SHP77 treated with DMSO at 0.1 percent for 48 hours (cell line): ENCODE measurements around the gene MTFP1.
A peak's percentile ranks its signal among the peaks of the same experiment; 100 is the strongest.
"Not testable (repeated sequence)": the region's sequence is repeated elsewhere in the genome, so short reads cannot be mapped to it uniquely, and the experiment has no call there.

Experiments
- DNase-seq: peaks from one replicate; lab custom pipeline; 2025; lab: John Stamatoyannopoulos, UW

The MTFP1 gene

DNA sequence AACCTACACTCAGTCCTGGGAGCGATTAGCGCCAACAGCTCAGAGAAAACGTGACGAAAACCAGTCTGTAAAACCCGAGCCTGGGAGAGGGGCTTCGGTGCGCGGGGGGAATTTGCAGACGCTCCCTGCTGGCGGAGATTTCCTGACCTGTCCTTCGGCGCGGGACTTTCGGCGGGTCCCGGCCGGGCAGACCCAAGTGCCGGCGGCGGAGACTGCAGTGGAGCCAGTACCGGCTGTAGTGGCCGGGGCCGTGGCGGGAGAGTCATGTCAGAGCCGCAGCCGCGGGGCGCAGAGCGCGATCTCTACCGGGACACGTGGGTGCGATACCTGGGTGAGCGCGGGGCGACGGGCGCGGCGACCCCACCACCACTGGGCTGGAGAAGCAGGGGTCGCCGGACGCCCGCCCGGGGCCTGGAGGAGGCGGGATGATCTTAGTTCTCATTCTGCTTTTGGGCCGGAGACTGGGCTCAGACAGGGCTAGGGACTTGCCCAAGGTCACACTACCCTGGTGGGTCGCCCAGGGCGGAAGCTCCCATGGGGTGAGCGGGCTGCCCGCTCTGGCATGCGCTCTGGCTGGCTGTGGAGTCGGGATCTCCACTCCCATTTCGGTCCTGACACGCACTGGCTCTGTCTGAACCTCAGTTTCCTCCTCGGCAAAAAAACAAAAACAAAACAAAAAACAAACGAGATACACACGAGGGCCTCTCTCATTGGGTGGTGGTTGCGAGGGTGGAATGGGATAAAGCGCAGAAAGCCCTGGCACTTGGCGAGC is at the start of gene MTFP1:
MTFP1 (plus strand) TSS at position 153 of the 772 bp plus-strand sequence; CDS start at position 265, 112 bp downstream.
- peak; percentile 42 for DNase-seq

- no peak for DNase-seq
Measured at GRCh38 chr22:30380011-30380410, 45.6 kb upstream of the MTFP1 start.

GRCh38 chr22:30381264-30381663 is 44.3 kb upstream of the MTFP1 start:
- DNase-seq = no peak

DNA sequence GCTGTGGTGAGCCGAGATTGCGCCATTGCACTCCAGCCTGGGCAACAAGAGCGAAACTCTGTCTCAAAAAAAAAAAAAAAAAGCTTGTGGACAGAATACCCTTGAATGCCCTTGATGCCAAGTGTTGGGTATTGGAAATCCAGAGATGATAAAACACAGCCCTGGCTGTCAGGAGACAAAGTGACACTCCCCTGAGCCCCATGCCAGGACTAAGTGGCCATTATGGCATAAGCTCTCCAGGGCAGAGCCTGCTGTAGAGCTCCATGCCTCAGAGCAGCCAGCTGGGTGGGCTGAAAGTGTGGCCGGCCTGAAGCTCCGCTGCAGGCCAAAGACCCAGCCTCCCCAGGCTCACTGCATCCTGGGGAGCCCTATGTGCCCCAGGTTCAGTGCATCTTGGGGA is 43.2 kb upstream of the MTFP1 start:
- DNase-seq = no peak

DNA sequence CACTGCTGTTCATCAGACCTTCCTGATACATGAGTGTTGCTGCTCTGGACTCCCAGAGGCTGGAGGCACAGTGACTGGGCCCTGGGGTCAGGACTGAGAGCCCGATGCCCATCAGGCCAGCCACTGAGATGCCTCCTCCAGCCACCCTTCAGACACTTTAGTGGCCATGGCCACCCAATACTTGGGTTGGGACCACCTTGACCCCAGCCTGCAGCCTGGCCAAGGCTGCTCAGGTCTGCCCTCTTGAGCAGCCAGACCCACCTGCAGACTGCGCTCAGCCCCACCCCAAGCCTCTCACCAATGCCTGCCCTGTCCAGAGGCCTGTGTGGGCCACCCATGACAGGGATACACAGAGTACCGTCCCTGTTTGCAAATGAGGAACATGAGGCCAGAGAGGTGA is 42.5 kb upstream of the MTFP1 start:
- DNase-seq = no peak

DNA sequence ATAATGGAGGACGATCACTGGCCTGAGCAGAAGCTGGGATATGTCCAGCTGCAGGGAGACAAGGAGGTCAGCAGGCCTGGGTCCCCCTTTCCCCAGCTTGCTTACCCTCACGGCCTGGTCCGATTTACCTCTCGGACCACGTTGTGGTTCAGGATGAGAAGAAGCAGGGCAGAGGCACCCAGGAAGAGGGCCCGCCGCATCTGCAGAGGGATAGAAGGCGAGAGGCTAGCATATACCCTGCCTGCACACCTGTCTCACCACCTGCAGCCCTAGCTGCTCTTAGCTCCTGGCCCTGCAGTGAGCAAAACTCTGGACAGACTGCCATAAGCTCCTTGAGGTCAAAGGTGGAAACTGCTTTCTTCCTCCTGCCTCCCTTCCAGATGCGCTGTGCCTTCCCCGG is 39.6 kb upstream of the MTFP1 start:
- no peak for DNase-seq

GRCh38 chr22:30386608-30386959 is 39.0 kb upstream of the MTFP1 start:
- no peak for DNase-seq

DNA sequence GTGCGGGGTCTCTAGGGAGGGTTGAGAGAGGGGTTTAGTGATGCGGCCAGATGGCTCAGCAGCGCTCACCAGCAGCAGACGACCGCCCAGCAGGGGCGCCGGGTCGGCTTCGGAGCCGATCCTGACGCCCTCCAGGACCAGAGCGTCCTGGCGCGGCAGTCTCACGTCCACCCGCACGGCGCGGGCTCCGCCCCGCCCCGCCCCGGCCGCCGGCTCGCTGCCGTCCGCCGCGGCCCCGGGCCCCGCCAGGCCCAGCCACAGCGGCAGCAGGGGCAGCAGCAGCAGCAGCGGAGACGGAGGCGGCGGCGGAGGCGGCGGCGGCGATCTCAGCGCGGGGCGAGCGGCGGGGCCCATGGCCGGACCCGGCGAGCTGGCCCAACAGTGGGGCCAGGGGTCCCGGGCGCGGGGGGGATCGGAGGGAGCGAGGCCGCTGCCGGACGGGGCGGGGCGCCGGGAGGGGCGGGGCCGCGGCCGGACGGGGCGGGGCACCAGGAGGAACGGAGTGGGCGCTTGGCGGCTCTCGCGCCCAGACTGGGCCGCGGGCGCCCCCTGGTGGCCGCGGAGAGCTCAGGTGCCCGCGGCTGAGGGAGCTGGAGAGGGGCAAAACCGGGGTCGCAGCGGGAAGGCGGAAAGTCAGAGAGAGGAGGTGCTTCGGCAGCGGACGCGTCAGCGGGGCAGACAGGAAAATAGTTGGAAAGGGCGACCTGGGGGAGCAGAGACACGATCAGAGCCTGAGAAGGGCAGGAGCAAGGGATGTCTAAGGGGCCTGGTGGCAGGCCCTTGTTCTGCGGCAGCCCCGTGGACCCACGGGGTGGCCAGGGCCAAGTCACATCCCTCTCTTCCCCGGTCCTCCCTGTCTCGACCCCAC is 38.4 kb upstream of the MTFP1 start, which contains the start of gene RNF215:
RNF215 (minus strand) TSS at position 452 of the 868 bp plus-strand sequence; CDS start at position 354, 98 bp downstream.
- no peak for DNase-seq

GRCh38 chr22:30390974-30391691 is 34.4 kb upstream of the MTFP1 start:
- DNase-seq = peak; percentile 50

DNA sequence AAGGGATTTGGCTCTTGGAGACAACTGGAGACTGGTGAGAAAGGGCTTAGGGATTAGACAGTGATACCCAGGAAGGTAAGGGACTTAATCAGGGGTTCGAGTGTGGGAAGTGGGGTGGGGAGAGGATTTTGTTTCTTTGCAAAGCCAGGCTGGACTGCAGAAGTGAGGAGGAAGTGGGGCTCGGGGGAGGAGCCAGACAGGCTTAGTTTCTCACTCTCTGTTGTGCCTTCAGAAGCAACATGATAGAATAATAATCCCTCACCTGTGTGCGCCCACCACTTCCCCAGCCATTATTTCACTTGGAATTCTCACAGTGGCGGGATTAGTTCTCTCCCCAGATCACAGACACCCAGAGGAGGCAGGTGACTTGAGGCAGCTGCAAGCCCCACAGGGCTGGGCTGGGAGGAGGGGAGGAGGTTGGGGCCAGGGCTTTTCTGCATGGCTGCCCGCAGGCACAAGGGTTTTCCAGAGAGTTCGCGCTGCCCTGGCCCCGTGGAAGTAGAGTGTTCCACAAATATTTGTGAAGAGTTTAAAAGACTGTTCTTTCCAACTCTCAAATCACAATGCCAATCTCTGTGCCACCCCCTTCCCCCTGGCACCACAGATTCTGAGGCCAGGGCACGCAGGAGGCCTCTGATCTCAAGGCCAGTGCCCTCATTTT is 32.8 kb upstream of the MTFP1 start:
- DNase-seq = no peak

- DNase-seq = no peak
Measured at GRCh38 chr22:30393322-30393680, 32.3 kb upstream of the MTFP1 start.

DNA sequence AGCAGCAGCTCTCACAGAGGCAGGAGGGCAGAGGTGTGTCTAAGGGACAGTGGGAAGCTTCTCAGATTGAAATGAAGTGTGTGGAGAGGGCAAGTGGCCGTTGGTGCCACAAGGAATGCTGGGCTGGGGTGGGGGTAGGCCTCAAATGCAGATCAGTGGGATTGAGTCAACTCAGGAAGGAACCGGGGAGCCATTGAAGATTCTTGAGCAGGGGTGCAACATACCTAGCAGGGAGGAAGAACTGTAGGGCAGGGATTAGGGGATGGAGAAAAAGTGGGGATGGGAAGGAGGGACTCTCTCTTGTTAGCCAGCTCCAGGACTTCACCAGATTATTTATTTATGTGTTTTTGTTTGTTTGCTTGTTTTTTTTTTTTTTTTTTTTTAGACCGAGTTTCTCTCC is 31.7 kb upstream of the MTFP1 start:
- DNase-seq = no peak

GRCh38 chr22:30396871-30397655 is 28.5 kb upstream of the MTFP1 start, which contains the start of gene SEC14L2:
TSS of gene SEC14L2 (plus strand) at chr22:30397018. CDS start at chr22:30397117, 99 bp downstream.
- no peak for DNase-seq

DNA sequence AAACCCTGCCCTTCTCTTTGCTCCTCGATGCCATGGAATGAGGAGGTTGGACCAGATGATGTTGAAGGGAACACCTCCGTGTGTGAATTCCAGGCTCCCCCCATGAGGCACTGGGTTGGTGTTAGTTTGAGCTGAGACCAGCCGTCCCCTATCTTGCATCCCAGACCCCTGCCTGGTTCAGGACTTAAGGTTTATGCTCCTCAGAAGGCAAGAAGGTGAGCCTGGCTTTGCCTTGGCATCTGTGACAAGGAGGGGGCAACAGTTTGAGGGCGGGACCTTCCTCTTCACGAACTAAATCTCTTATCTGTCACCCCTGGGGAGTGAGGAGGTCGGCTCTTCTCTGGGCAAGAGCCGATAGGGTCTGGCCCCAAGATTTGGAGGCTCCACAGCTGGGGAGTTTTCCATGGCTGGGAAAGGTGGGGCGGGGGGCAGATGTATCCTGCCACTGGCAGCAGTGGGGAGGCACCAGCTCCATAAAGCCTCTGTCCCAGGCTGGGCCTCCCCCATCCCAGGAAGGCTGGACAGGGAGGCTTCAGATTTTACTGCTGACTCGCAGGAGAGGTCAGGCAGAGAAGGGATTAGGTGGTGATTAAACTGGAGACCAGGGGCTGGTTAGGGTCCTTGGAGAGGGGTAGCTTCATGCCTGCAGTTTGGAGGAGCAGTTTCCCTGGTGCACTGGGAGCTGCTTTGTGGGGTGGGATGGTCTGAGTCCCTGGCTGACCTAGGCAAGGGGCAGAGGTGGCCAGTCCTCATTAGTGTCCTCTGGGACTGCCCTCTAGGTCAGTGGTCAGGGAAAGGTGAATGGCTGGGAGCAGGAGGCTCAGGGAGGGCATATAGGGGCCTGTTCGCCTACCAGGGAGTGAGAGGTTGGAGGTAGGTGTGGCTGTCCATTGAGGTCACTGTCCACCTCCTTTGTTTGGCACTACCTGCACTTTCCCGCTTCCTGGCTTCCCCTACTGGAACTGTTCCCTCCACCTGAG is 27.6 kb upstream of the MTFP1 start:
- no peak for DNase-seq

DNA sequence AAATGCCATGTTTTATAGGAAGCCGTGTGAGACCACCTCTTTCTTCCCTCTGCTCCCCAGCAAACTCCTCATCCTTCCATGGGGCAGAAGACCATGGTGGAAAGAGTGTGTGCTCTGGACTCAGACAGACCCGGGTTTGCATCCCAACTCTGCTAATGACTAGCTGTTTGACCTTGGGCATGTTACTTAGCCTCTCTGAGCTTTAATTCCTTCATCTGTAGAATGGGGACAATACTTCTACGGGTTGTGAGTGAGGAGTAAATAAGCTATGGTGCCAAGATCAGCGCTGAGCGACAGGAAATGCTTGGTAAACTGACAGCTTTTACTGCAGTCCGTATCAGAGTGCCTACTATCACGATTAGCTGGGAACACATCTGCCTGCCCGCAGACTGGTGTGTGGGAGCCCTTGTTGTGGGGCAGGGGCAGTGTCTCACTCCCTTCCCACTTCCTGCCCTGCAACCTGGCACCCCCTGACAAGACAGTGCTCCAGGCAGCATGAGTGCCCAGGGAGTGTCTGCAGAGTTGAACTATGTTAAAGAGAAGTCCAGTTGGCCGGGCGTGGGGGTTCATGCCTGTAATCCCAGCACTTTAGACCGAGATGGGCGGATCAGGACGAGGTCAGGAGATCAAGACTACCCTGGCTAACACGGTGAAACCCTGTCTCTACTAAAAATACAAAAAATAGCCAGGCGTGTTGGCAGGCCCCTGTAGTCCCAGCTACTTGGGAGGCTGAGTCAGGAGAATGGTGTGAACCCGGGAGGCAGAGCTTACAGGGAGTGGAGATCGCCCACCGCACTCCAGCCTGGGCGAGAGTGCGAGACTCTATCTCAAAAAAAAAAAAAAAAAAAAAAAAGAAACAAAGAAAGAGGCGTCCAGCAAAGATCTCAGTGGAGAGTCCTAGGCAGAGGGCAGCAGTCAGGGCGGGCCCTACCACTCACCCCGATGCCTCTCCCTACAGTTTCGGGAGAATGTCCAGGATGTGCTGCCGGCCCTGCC is 26.6 kb upstream of the MTFP1 start:
- DNase-seq = no peak

GRCh38 chr22:30399718-30400117 is 25.9 kb upstream of the MTFP1 start:
- DNase-seq = no peak

- DNase-seq = no peak
Measured at GRCh38 chr22:30400159-30400558, 25.4 kb upstream of the MTFP1 start.

- not testable (repeated sequence) for DNase-seq
Measured at GRCh38 chr22:30401024-30401423, 24.5 kb upstream of the MTFP1 start.
